T1000 (cell line): Measurements from ENCODE around the gene TCF3.

ENCODE experiments used
- DNase-seq: peaks from one replicate; lab custom pipeline; 2025; ENCODE audit warnings: mixed read lengths; lab: John Stamatoyannopoulos, UW

TCF3 gene

DNA sequence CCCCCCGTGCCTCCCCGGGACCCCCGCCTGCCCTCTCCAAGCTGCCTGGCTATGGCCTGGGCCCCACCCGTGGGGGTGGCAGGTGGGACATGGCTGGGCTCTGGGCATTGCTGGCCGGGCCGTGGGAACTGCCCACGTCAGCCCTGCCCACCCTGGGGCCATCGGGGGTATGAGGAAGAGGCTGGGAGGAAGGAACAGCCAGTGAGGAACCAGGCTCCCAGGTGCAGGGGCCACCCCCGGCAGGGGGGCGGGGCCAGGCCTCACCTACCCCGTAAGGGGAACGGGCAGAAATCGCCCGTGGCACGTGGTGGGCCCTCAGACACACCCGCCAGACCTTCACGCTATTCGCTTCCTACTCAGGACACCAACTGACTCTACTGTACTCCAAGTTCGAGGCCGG is 22.4 kb downstream of the TCF3 start:
- DNase-seq, result no peak

DNA sequence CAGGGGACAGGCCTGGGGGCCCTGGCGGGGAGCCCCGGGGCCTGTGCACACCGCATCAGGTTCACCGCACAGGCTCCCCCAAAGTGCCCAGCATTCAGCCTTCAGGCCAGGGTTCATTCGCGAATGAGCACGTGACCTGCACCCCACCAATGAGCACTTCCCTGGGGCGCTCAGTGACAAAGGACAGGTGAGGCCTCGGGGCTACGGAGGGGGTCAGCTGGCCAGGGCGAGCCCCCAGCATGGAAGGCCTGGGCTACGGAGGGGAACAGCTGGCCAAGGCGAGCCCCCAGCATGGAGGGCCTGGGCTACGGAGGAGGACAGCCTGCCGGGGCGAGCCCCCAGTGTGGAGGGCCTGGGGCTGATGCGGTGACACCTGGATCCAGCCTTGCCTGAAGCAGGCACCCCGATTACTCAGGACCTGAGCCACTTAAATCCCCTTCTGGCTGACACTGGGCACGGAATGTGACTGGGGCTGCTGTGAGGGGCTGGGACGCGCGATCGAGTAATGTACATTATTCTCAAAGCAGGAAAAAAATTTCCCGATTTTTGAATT is 23.1 kb downstream of the TCF3 start:
- DNase-seq, result no peak

DNA sequence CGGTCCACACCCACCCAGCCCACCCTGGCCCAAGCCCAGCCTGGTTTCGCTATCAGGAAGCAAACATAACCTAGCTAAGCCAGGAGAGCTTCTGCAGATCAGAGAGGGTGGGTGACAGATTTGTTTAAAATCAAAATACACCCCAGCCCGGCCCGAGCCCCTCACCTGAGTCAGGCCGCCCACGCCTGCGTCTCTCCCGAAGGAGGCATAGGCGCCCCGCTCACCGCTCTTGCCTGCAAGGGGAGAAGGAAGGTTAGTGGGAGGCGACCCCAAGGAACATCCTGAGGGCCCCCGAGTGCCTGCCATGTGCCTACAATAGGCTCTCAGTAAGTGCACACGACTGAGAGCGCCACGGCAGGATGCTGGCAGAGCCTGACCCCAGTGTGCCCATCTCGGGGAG is 25.2 kb downstream of the TCF3 start:
- no peak for DNase-seq

DNA sequence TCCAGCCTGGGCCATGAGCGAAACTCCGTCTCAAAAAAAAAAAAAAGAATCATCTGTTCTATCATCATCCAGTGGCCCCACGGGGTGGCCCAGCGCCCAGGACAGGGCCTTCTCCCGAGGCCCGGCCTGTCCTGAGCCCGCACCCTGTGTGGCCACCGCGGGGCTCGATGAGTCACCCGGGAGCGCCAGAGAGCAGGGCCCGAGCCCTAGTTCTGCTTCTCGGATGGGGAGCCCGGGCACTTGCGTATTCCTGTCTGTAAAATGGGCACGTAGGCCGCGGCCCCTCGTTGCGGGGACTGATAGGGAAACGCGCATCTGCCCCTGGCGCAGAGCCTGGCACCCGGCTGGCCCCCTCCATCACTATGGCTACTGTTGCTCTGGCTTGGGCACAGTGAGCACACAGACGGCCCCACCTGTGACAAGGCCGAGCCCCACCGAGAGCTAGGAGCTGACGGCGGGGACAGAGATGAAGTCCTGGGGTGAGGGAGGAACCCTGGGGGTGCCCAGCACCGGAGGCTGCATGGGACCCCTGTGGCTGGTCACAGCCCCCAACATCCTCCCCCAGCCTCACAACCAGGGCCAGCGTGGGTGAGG is 25.9 kb downstream of the TCF3 start:
- DNase-seq, result no peak

DNA sequence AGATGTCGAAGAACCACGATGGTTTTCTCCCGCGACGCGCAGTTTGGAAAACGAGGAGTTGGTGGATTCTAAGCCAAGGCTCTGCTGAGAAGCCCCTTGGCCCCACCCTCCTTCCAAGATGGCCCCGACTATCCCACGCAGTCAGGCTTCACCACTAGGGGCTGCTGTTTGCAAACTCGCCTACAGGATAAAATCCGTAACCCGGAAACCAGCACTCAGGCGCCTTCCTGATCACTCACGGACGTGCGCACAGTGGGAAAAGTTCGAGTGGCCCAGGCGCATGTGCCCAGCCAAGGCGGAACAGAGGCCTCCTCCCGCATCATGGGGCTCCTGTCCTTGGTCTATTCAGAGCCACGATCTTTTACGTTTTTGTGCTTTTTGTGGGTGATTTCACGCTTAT is 28.0 kb downstream of the TCF3 start:
- DNase-seq, result no peak

DNA sequence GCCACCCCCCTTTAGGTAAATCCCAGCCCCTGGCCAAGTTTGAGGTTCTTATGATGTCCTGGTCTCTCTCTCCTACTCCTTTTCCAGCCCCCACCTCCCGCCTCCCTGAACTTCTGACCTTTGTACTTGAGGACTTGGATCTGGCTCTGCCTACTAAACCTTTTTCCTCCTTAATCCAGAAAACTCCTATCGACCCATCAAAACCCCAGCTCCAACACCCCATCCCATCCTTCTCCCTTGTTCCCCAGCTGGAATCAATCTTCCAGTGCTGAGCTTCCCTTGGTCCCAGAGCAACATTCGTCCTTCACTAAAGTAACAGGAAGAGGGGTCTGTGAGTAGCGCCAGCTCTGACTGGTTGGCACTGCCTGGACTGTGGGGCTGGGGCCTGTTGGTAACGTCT is 29.9 kb downstream of the TCF3 start:
- no peak for DNase-seq

DNA sequence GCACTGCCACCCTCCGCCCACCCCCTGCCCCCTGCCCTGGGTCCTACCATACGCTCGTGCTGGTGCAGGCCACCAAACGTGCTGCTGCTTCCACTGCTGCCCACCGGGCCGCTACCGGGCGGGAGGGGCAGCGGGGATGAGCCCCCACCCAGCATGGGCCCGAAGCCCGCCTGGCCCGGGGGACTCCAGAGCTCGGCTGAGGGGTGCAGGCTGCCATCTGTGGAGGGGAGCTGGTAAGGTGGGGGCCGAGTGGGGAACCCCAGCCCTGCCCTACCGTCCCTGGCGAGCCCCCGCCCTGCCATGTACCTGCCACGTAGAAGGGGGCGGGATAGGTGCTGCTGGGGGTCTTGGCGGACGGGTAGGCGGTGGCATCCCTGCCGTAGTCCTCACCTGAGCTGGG is 30.4 kb downstream of the TCF3 start:
- no peak for DNase-seq

DNA sequence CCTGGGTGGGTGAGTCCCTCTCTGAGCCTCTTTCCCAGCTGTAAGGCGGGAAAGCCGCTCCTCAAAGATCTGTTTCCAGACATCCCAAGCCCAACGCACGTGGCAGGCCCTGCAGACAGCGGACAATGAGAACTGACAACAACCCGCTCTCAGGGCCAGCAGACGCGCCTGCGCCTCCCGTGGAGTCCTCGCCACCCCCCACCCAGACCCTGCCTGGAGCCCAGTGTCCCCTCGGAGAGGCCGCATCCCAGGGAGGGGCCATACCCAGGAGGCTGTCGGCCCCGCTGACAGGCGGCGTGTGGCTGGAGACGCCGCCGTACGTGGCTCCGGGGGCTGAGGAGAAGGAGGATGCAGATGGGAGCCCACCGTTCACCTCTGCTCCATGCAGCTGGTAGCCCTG is 30.8 kb downstream of the TCF3 start:
- DNase-seq, result no peak

DNA sequence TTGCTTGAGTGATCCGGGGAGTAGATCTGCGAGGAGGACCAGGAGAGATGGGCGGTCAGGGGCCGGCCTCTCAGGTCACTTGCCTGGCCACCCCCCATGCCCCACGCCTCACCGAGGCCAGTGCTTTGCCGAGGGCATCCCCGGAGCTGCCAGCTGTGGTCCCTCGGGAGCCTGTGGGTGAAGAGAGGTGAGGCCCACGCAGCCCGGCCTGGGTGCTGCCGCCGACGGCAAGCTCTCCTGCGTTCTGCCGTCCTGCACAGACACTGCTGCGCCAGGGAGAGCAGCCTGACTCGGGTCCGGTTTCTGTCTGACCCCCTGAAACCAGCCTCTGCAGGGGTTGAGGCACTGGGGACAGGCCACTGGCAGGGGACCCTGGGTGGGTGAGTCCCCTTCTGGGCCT is 31.4 kb downstream of the TCF3 start:
- DNase-seq, result no peak

DNA sequence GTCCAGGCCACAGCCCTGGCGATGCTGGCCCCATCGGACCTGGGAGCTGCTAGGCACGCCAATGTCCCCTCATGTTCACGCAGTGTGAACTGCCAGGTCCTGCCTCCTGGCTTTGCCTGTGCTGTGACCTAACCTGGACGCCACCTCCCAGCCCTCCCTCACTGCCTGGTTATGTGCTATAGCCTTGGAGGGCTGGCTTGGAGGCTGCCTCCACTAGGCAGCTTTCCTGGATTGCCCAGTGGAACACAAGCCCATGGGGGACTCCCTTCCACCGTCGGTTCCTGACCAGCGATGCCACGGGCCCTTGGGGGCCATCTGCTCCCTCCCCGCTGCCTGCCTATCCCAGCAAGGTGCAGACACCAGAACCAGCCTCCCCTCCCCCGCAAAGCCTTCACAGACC is 31.9 kb downstream of the TCF3 start:
- no peak for DNase-seq

DNA sequence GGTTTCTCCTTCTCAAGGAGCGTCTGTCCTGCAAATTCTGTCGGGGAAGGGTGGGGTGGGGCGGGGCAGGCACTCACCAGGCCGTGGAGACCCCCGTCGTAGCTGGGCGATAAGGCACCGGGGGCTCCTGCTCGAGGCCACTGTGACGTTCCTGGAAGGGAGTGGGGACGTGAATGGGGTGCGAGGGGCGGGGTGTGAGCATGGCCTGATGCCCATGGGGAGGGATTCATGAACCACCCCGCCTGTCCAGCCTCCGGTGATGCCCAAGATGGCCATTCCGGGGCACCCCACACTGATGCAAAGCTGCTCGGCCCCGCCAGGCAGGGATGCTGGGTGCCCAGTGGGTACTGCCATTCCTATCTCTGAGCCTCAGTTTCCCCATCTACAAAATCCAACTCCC is 32.7 kb downstream of the TCF3 start:
- DNase-seq, result no peak

DNA sequence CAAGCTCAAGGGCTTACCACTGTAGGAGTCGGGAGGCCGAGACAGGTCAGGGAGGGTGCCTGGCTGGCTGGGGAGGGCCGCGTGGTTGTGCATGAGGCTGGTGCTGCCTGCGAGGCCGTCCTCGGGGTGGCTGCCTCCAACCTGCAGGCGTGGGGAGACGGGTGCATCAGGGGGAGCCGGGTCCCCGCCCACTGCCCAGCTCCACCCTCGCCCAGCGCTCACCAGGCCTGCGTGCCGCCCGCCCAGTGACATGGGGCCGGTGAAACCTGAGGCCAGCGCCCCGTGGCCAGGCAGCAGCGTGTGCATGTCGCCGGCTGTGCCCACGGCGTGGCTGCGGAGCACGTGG is 33.3 kb downstream of the TCF3 start:
- DNase-seq, result no peak

DNA sequence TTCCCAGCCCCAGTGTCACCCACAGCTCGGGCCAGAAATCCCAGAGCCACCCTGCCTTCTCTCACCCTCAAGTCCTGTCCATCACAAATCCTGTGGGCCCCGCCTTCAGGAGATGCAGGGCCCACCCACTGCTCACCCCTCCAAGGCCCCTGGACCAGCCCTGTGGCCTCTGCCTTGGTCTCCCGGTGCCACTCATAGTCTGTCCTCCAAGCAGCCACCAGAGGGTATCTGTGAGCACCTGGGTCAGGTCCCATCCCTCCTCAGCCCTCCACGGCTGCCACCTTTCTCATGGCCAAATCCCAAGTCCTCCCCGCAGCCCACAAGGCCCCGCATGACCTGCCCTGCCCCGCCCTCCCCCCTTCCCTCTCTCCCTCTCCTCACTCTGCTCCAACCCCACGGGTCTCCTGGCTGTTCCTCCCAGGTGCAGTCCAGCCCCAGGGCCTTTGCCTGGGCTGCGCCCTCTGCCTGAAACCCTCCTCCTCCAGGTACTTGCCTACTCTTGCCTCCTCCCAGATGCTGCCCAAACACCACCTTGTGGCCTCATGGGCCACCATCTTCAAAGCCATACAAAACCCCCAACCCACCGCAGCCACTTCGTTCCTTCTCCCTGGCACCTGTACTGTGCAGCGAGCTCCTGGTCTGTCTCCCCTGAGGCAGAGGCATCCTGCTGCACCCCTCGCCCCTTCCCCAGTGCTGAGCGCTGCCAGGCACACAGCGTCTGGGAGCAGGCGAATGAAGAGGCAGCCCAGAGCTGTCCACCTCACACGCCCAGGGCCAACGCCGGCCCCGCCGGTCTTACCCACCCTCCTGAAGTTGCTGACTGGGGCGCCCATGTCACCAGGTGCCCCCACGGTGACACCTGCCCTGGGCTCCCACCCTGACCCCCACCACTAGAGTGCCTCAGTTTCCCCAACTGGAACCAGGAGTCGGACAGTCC is 34.0 kb downstream of the TCF3 start:
- no peak for DNase-seq

DNA sequence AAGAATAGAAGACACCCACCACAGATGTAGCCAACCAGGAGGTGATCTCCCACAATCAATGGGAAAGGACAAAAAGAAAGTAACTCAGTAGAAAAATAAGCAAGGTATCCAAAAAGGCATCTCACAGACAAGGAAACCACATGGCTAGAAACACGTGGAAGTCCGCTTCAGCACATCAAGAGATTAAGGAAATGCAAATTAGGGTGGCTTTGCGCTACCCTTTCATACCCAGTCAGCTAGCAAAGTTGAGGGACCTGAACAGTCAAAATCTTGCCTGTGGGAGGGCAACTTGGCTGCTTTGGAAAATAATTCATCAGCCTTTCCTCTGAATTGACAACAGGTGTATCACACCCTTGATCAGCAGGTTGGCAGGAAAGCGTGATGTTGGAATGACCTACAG is 35.5 kb downstream of the TCF3 start:
- DNase-seq, result no peak

DNA sequence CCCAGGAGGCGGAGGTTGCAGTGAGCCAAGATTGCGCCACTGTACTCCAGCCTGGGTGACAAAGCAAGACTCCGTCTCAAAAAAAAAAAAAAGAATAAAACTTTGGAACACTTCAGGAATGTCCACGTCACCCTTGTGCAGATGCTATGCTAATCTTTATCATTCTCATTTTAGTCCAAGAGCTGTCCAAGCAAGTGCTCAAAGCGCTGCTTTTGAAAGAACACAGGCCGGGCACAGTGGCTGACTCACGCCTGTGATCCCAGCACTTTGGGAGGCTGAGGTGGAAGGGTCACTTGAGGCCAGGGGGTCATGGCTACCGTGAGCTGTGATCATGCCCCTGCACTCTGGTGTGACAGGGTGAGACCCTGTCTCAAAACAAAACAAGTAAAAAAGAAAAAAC is 36.0 kb downstream of the TCF3 start:
- DNase-seq, result no peak

DNA sequence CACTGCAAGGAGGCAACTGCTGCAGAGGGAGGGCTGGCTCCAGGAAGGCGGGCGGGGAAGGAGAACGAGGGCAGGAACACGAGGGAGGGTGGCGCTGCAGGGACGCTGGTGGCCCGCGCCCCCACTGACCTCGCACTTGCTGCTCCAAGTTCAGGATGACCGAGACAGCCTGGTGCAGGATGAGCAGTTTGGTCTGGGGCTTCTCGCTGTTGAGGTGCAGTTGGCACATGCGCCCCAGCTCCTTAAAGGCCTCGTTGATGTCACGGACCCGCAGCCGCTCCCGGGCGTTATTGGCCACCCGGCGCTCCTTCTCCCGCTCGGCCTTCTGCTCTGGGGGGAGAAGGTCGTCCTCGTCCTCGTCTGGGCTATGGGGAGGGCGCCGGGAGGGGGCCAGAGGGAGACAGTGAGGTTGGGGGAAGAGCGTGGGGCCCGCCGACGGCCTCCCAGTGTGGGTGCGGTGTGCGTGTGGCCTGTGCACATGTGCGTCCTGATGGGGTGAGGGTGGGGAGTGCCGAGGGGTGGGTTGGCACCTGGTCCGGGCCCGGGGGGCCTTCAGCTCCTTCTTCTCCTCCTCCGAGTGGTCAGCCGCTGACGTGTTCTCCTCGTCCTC is 37.2 kb downstream of the TCF3 start:
- no peak for DNase-seq

DNA sequence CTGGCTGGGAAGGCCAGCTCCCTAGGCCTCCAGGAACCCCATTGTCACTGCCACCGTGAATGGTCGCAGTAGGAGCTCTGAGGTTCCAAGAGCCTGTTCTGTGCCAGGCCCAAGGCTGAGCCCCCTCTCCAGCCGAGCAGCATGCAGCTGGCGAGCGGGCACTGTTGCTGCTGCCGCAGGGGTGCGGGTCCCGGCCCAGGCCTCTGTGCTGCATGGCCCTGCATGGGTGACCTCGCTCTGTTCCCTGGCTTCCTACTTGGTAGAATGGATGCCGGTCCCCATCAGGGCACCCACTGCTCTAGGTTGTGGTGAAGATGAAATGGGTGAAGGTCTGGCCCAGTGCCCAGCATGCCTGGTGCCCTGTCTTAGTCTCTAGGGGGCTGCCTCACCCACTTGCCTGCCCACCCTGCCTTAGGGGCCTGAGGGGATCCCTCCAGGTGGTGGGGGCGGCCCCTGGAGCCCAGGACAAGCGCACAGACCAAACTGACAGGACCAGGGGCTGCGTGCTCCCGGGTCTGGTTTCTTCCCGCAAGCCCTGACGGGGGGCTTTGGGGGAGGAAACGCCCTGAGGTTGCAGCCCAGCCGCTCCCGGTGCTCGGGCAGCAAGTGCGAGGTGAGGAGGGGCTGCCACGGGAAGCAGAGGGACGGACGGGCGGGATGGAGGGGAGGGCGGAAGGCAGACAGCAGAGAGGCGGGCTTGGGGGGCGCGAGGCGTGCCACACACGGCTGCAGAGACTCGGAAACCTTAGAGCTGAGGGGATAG is 38.4 kb downstream of the TCF3 start:
- DNase-seq, result no peak

DNA sequence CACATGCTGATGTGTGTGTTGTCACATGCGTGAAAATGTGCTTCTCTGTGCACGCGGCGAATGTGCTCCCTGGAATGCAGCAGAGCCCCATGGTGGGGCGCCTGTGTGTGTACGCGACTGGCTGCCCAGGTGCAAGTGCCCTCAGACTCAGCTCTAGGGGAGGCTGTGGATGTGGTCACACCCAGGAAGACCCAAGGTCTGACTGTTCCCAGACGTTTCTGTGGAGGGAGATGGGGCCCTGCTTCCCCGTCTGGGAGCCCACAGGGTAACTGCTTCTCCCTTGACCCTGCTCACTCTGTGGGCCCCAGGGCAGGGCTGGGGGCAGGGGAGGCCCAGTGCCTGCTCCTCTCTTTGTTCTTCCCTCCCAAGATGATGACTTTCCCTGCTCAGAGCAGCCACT is 39.3 kb downstream of the TCF3 start:
- no peak for DNase-seq

DNA sequence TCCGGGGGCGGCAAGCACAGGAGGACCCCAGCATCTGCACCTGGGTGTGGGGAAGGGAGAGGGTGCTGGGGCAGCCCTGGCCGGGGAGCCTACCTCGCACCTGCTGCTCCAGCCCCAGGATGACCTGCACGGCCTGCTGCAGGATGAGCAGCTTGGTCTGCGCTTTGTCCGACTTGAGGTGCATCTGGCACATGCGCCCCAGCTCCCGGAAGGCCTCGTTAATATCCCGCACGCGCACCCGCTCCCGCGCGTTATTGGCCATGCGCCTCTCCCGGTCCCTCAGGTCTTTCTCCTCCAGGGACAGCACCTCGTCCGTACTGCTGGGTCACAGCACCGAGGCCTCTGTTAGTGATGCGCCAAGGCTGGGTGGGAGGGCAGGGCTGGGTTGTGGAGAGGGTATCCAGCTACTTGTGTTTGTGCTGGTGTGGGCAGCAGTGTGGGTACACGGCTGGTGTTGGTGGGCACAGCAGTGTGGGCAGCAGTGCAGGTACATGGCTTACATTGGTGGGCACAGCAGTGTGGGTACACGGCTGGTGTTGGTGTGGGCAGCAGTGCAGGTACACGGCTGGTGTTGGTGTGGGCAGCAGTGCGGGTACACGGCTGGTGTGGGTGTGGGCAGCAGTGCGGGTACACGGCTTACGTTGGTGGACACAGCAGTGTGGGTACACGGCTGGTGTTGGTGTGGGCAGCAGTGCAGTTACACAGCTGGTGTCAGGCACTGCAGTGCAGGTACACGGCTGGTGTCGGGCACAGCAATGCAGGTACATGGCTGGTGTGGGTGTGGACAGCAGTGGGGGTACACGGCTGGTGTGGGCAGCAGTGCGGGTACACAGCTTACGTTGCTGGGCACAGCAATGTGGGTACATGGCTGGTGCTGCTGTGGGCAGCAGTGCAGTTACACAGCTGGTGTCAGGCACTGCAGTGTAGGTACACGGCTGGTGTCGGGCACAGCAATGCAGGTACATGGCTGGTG is 40.0 kb downstream of the TCF3 start:
- DNase-seq, result no peak

DNA sequence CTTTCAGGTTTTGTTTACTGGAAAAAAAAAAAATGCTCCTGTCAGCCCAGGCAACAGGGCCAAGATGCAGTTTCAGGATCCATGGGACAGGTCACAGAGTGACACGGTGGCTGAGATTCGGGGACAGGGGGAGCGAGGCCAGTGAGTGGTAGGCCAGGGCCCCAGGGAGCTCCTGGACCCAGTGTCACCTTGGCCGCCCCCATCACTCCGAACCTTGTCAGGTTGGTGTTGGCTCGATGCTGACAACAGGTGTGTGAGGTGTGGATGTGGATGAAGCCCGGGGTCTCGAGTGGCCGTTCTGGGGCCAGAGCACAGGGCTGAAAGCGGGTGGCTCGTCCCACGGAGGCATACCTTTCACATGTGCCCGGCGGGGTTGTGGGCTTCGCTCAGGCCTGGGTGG is 41.1 kb downstream of the TCF3 start:
- DNase-seq, result no peak

DNA sequence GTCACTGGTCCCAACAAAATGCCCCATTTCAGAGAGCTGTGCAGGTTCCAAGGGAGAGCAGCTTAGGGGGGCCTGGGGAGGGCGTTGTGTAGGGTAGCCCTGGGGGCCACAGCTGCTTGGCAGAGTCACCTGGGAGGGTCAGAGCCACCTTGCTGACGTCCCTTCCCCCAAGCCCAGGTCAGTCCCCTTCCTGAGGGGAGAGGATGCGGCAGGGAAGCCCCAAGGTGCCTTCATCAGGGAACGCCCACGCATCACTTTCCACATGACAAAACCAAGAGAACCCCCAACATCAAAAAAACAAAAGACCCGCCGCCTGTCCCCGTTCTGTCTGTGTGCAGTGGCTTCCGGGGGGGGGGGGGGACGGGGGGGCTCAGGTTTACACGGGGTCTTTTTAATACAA is 41.8 kb downstream of the TCF3 start:
- no peak for DNase-seq
